Keratinocyte (primary cell): ENCODE results near the gene ERCC6L2. TPM values are rescaled to one million over a fixed set of nuclear protein-coding genes. Genes with fewer than 3 reads are reported as not detected.

ENCODE experiments used
- DNase-seq: peaks from one replicate; pipeline ENCODE4 v3.0.0-alpha.2; 2011; ENCODE audit warnings: low read depth, missing footprints, low spot score
- FAIRE-seq: peaks from 2 replicates; lab custom pipeline; 2011; peaks lifted over from hg19 to GRCh38; lab: Jason Lieb, UNC
- H2AFZ ChIP-seq: 2 replicates; pipeline ENCODE4 v1.6.0; 2012; ENCODE audit warnings: low read length, control low read depth, inconsistent platforms; ENCODE audit not compliant: control insufficient read depth
- H3K27ac ChIP-seq: 2 replicates; pipeline ENCODE4 v1.5.1; 2011; ENCODE audit warnings: low read length; ENCODE audit not compliant: control insufficient read depth, insufficient read depth
- H3K27me3 ChIP-seq: 3 replicates; pipeline ENCODE4 v1.6.0; 2011; ENCODE audit warnings: low read length; ENCODE audit not compliant: control insufficient read depth, insufficient read depth; ENCODE audit errors: extremely low read depth
- H3K36me3 ChIP-seq, 2 experiments: 2 replicates in 1 of 2; 3 replicates in 1 of 2; pipeline ENCODE4 v1.5.1; 2011; ENCODE audit warnings: low read length in 2 of 2, mild to moderate bottlenecking in 1 of 2; ENCODE audit not compliant: control insufficient read depth in 2 of 2, insufficient read depth in 2 of 2; ENCODE audit errors: extremely low read depth in 1 of 2
- H3K4me1 ChIP-seq: 3 replicates; pipeline ENCODE4 v1.5.1; 2011; ENCODE audit warnings: low read length; ENCODE audit not compliant: control insufficient read depth, insufficient read depth; ENCODE audit errors: extremely low read depth
- H3K4me2 ChIP-seq: 3 replicates; pipeline ENCODE4 v1.6.0; 2011; ENCODE audit warnings: low read depth, low read length; ENCODE audit not compliant: control insufficient read depth, insufficient read depth; ENCODE audit errors: extremely low read depth
- H3K4me3 ChIP-seq, 3 experiments: fragments of 200-600 bp in 1 of 3; sonication (generic) in 1 of 3; 2 replicates in 2 of 3; 3 replicates in 1 of 3; pipeline ENCODE4 v1.5.1; 2011 to 2016; ENCODE audit warnings: low read length in 3 of 3, mild to moderate bottlenecking in 3 of 3, control low read depth in 2 of 3, inconsistent platforms in 1 of 3, low read depth in 1 of 3, mixed read lengths in 1 of 3, mixed run types in 1 of 3, moderate library complexity in 1 of 3; ENCODE audit not compliant: control insufficient read depth in 2 of 3, insufficient read depth in 2 of 3; ENCODE audit errors: extremely low read depth in 1 of 3
- H3K79me2 ChIP-seq: 2 replicates; pipeline ENCODE4 v1.6.0; 2012; ENCODE audit warnings: low read length; ENCODE audit not compliant: control insufficient read depth, insufficient read depth
- H3K9ac ChIP-seq: 3 replicates; pipeline ENCODE4 v1.6.0; 2011; ENCODE audit warnings: low read length; ENCODE audit not compliant: control insufficient read depth, insufficient read depth; ENCODE audit errors: extremely low read depth
- H3K9me1 ChIP-seq: 3 replicates; pipeline ENCODE4 v1.6.0; 2011; ENCODE audit warnings: low read length; ENCODE audit not compliant: control insufficient read depth, insufficient read depth; ENCODE audit errors: extremely low read depth
- H3K9me3 ChIP-seq: 2 replicates; pipeline ENCODE4 v1.5.1; 2012; ENCODE audit warnings: low read depth, low read length; ENCODE audit not compliant: control insufficient read depth
- H4K20me1 ChIP-seq: 3 replicates; pipeline ENCODE4 v1.6.0; 2011; ENCODE audit warnings: low read length; ENCODE audit not compliant: control insufficient read depth, insufficient read depth; ENCODE audit errors: extremely low read depth
- CTCF ChIP-seq, 3 experiments: IDR thresholded peaks in 1 of 3; conservative IDR thresholded peaks in 1 of 3; optimal IDR thresholded peaks in 1 of 3; 2 replicates in 2 of 3; 3 replicates in 1 of 3; pipeline versions ENCODE3 to v1.5.1; 2011; ENCODE audit warnings: low read length in 3 of 3, mild to moderate bottlenecking in 3 of 3, moderate library complexity in 2 of 3, control low read depth in 1 of 3, inconsistent platforms in 1 of 3; ENCODE audit not compliant: insufficient read depth in 2 of 3; ENCODE audit errors: extremely low read depth in 1 of 3
- EZH2 ChIP-seq: IDR thresholded peaks from one replicate; pipeline ENCODE4 v1.6.1; 2012; ENCODE audit warnings: inconsistent platforms, mild to moderate bottlenecking, low read length, moderate library complexity
- dilution Hi-C: fragments of 300-500 bp; cut with MboI; formaldehyde crosslinking; loops from one replicate; pipeline ENCODE4 v1.7.0; 2020; ENCODE audit warnings: low sequenced_read_pairs; ENCODE audit not compliant: extremely low pct_ligation_motif_present
- polyA plus RNA-seq, 5 experiments: library from polyadenylated mRNA; depleted of rRNA in 3 of 5; stranded (reverse) in 3 of 5; stranded (forward) in 1 of 5; unstranded in 1 of 5; fragments of >200 nt; gene quantifications; 1 replicate in 1 of 5; 2 replicates in 3 of 5; 3 replicates in 1 of 5; pipeline versions ENCODE4 v1.2.1 to v1.2.3, GENCODE V29; 2011 to 2012; ENCODE audit warnings: missing spikeins in 2 of 5, low read depth in 1 of 5, low replicate concordance in 1 of 5

ERCC6L2 gene
- polyA plus RNA-seq, 1 donor (not counting 4 experiments of a cell fraction or from before 2014, with no cell fraction given): 15.4 TPM

- TF ChIP-seq EZH2 (no peak), CTCF (optimal IDR thresholded peaks at IDR 0.05 in 1 of 3, IDR thresholded peaks at IDR 0.05 in 1 of 3, conservative IDR thresholded peaks at IDR 0.05 in 1 of 3; ENCODE audit: extremely low read depth in 1 of 3, insufficient read depth in 2 of 3, low read length in 3 of 3) (no peak)
- FAIRE-seq (no peak), DNase-seq (no peak)
- no peaks in the 10 kb centered on the region for H3K4me1 ChIP-seq
- H3K9me3 ChIP-seq: no peaks in the 10 kb centered on the region
- no peak overlapping the region for H3K4me3 ChIP-seq
- no peak overlapping the region for H3K9ac ChIP-seq
- no peak overlapping the region for H3K27ac ChIP-seq
- no peak overlapping the region for H3K4me2 ChIP-seq
- no peak overlapping the region for H2AFZ ChIP-seq
- H3K27me3 ChIP-seq: no peaks in the 10 kb centered on the region
- dilution Hi-C loops: no loop called here
- no peaks in the 10 kb centered on the region for H3K36me3 ChIP-seq
- no peaks in the 10 kb centered on the region for H3K9me1 ChIP-seq
- H4K20me1 ChIP-seq: no peaks in the 10 kb centered on the region
- H3K79me2 ChIP-seq: no peaks in the 10 kb centered on the region
Measured at GRCh38 chr9:95985440-95986055, 110.1 kb downstream of the ERCC6L2 start.

- Histone ChIP-seq H3K27me3 (no peaks in the 10 kb centered on the region), H3K4me1 (no peaks in the 10 kb centered on the region), H3K4me3 (no peak overlapping the region), H3K27ac (no peak overlapping the region), H4K20me1 (no peaks in the 10 kb centered on the region), H2AFZ (no peak overlapping the region), H3K9me1 (no peaks in the 10 kb centered on the region), H3K9me3 (no peaks in the 10 kb centered on the region), H3K36me3 (no peaks in the 10 kb centered on the region), H3K79me2 (no peaks in the 10 kb centered on the region), H3K4me2 (no peak overlapping the region), H3K9ac (no peak overlapping the region)
- FAIRE-seq (no peak), DNase-seq (no peak)
- dilution Hi-C loops: no loop called here
- TF ChIP-seq CTCF (optimal IDR thresholded peaks at IDR 0.05 in 1 of 3, IDR thresholded peaks at IDR 0.05 in 1 of 3, conservative IDR thresholded peaks at IDR 0.05 in 1 of 3; ENCODE audit: extremely low read depth in 1 of 3, insufficient read depth in 2 of 3, low read length in 3 of 3) (no peak), EZH2 (no peak)
Measured at GRCh38 chr9:95989297-95989696, 113.8 kb downstream of the ERCC6L2 start.
